Dermis blood vessel endothelial cell (primary cell): ENCODE results near the gene IRAK2. TPM values are rescaled to one million over a fixed set of nuclear protein-coding genes. Genes with fewer than 3 reads are reported as not detected.
"Not testable (repeated sequence)": the region's sequence is repeated elsewhere in the genome, so short reads cannot be mapped to it uniquely, and the experiment has no call there.

Experiments
- DNase-seq: peaks from one replicate; pipeline ENCODE4 v3.0.0; 2010
- total RNA-seq: library from RNA; depleted of rRNA; stranded (reverse); fragments of >200 nt; gene quantifications from 2 replicates; pipeline ENCODE4 v1.2.3, GENCODE V29; 2014

IRAK2 gene
- total RNA-seq, 1 donor from 2014 or later: 55.6 TPM

DNA sequence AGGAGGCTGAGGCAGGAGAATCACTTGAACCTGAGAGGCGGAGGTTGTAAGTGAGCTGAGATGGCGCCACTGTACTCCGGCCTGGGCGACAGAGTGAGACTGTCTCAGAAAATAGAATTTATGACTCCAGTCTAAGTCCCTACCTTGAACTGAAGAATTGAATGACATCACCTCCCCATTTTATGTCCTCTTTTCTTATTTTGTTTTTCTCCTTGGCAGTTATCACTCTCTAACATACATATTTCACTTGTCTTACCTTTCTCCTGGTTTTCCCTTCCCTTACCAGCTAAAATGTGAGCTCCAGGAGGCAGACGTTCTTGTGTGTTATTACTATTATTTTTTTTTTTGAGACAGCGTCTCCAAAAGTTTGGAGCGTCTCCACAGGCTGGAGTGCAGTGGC is 91.1 kb downstream of the IRAK2 start:
- no peak for DNase-seq

GRCh38 chr3:10259036-10259435 is 94.3 kb downstream of the IRAK2 start:
- no peak for DNase-seq

DNA sequence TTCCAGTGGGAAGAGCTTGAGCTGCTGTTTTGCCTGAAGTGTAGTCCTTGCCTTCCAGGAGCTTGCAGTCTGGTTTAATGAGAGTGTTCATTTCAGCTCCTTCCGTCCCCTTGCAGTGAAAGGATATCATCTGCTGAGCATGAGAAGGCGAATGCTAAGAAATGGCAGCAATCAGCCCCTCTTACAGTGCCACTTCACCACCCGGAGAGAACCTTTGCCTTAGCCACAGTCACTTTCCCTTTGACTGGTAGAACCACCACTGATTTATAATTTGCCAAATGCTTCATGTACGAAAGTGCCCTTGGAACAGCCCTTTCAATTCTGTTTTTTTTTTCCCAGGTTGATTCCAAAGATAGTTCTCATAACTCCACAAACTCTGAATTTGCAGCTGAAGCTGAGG is 95.1 kb downstream of the IRAK2 start:
- DNase-seq: no peak

DNA sequence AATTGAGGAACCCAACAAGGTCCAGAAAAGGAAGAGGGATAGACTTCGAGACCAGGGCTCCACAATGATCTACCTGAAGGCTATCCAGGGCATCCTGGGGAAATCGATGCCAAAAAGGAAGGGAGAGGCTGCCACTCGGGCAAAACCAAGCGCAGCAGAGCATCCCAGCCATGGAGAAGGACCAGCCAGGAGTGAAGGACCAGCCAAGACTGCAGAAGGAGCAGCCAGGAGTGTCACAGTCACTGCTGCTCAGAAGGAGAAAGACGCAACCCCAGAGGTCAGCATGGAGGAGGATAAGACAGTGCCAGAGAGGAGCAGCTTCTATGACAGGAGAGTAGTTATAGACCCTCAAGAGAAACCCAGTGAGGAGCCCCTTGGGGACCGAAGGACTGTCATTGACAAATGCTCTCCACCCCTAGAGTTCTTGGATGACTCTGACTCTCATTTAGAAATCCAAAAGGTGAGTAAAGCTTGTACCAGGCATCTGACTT is 95.5 kb downstream of the IRAK2 start:
- DNase-seq: no peak

DNA sequence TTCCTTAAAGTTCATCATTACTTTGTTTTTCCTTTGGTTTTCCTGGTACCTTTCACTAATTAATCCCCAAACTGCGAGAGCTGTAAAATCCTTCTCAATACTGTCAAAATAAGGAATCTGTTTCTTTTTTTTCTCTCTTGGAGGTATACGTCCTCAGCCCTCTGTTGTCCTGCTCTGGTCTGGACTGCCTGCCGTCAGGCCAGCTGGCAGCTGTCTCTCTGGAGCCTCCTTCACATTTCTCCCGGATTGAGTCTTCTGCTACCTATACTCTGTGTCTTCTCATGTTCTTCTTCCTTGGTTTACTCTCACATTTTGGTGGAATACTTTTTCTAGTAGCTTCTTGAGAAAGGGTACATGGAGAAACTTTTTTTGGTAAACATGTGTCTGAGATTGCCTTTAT is 97.3 kb downstream of the IRAK2 start:
- DNase-seq: no peak

DNA sequence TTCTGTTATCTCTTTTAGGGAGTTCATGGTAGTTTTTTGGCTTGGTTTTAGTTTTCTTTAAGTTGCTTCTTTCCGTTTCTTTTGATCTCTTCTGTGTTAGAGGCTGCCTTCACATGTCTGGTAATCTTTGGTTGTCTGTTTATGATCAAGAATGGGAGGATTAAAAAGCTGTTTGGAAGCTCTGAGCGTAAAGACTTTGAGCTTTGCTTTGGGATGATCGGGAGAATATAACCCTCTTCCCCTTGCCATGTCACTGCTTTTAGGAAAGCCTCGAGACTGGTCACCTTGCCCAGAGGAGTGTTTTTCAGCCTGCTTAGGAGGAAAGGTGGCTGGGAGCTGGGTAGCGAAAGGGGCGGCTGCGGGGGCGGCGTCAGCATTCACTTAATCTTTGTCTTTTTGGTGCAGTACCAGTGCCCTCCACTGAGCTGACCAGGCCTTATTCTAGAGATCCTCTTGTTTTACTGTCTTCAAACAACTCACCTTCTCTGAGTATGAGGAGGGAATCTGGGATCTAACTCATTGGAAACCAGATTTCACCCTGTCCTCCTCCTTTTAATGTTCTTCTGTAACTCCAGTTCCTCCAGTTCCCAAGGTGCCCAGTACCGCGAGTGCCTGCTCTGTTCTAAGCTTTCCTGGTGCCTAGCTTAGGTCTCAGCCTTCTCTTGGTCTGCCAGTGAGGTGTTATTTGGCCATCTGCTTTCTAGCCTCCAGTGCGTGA is 99.1 kb downstream of the IRAK2 start:
- DNase-seq: peak; percentile 55

DNA sequence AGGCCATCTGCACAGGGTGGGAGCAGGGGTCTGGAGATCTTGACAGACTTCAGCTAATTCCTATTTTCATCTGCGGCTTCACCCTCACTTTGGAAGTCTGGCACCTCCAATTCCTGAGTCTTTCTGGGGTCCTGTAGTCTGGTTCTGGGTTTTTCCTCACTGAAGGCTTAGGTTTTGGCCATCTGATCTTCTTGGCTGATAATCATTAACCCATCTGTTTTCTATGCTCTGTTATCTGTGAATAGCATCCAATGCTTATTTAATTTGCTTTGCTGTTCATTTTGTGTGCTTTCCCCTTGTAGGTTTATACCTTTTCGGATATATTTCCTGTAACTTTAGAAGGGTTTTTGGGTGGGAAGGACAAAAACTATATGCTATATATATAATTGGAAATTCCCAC is 101.1 kb downstream of the IRAK2 start:
- DNase-seq: no peak

- DNase-seq: not testable (repeated sequence)
These were observed 102.2 kb downstream of the IRAK2 start for GRCh38 chr3:10266936-10267335.

DNA sequence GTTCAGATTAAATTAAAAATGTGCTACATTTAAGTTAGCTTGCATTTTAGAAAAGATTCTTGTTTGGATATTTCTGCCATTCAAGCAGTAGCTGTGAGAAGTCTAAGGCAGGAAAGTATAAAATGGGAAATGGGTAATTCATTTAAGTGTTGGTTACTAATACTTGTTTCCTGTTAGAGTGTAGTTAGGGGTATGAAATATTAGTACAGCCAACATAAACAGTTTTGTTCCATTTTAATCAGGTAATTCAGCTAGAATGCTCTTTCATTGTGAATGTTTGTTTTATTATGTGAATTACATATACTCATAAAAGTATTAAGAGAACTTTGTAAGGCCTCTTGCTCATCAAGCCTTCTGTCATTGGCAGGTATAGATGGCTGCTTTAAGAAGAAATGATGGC is 103.4 kb downstream of the IRAK2 start:
- peak; percentile 58 for DNase-seq

DNA sequence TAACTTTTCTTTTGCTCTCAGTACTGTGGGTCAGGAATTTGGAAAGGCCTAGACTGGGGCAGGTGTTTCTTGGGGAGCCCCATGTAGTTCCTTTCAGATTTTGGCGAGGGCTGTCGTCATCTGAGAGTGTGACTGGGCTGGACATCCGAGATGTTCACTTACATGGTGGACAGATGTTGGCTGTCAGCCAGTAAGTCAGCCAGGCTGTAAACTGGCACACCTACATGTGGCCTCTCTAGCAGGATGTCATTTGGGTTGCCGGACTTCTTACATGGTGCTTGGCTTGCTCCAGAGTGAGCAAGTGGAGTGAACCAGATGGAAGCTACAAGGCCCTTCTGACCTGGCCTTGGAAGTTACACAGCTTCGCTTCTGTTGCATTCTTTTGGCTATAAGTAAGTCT is 104.2 kb downstream of the IRAK2 start:
- no peak for DNase-seq

- DNase-seq: no peak
These were observed 104.7 kb downstream of the IRAK2 start for GRCh38 chr3:10269443-10269842.

GRCh38 chr3:10272476-10272875 is 107.8 kb downstream of the IRAK2 start:
- not testable (repeated sequence) for DNase-seq

GRCh38 chr3:10272977-10273376 is 108.3 kb downstream of the IRAK2 start:
- no peak for DNase-seq

DNA sequence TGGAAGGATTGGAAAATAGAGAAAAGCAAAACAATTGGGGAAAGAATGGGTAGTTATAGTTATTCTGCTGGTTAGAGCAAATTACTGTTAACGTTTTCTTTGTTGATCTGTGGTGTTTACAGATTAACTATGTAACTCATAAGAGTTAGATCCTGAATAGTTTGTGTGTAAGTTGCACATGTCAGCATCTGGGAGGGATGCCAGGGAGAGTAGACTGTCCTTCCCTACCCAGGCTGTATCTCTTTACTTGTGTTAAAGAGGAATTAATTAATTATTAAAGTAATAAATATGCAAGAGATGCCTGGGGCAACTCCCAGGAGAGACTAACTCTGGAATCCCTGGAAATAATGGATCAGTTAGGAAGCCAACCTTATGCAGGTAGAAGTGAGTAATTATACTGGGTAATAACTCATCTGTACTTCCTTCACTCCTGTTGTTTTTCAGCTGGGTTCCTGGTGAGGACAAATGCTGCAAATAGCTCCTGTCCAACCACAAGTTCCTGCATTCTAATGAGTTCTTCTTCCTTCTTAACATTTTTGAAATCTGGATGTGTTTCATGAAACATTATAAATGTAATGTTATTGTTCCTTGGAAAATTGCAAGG is 109.1 kb downstream of the IRAK2 start:
- DNase-seq: no peak

DNA sequence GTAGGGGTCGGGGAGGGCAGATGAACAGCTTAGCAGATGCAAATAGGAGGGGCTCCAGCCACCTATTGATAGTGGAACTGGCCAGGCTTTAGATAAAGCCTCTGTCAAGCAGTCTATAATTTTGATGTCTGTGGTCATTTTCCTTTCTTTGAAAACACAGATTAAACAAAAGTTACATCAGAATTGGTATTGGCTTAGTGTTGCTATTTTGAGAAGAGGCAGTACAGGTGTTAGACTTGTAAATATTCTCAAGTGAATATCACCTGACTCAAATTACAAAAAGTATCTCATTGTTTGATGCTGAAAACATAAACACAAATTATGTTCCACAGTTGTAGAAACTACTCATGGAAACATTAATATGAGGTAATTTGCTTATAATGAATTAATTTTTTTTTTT is 109.9 kb downstream of the IRAK2 start:
- no peak for DNase-seq

- no peak for DNase-seq
These were observed 112.5 kb downstream of the IRAK2 start for GRCh38 chr3:10277115-10277625.

DNA sequence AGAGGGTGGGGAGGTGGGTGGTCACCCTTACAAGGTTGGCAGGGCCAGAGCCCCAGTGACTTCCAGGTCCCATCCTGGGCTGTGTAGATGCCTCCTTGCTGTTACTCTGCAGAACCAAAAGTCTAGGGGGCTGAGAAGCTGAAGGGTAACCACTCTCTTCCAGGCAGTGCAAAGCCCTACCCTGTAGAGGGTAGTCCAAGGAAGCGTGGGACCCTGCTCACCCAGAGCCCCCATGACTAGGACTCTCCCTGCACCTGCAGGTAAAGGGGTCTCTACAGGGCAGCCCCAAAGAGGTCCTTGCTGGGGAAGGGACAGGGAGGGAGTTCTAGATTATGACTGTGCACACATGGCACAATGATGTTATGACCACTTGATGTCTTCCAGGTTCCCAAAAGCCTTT is 113.8 kb downstream of the IRAK2 start:
- no peak for DNase-seq

DNA sequence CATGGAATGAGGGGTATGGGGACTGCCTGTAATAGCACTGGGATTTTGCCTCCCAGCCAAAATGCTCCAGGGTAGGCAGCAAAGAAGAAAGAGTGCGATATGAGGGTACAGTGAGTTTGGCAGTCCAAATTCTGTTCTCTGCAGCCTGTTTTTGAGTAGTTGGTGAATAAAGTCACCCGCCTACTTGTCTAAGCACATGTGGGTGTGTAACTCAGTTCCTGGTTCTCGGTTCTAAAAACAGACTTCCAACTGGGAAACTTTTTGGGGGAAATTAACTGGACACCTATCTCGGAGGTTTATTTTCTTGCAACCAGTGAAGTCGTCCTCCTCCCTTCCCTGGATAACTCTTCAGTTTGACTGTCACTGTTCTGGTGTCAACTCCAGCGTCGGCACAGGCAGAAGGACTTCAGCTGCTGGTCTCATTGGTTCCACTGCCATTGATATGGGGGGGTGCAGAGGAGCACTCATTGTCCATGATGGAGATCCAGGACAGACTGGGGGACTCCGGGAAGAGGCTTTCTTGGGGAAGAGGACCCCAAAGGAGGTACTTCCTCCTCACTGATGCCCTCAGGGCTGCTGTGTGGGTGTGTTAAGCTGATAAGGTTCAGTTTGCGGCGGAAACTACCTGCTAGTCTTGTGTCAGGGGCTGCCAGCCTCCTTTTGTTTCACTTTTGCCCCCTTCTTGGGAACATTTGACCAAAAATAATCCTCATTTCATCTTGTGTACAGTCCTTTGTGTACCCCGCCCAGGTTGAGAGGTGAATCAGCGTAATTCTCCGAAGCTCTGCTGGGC is 114.9 kb downstream of the IRAK2 start:
- no peak for DNase-seq

GRCh38 chr3:10280177-10280529 is 115.4 kb downstream of the IRAK2 start:
- DNase-seq: peak; percentile 28

DNA sequence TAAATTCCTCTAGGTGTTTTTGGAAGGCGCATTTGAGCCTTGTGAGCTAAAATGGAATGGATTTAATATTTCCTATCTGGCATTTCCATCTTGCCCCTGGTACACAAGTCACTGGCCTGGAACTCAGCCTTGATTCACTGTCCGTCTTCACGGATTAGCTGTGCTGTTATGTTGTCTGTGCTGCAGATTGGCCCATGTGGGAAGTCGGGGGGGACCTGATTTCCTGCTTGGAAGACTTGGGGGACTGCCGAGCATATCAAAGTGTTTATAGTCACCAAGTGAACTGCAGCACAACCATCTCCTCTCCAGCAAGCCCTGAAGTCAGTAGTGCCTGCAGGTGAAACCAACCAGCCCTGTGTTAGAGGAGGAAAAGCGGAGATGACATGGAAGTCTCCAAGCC is 115.9 kb downstream of the IRAK2 start:
- DNase-seq: no peak

DNA sequence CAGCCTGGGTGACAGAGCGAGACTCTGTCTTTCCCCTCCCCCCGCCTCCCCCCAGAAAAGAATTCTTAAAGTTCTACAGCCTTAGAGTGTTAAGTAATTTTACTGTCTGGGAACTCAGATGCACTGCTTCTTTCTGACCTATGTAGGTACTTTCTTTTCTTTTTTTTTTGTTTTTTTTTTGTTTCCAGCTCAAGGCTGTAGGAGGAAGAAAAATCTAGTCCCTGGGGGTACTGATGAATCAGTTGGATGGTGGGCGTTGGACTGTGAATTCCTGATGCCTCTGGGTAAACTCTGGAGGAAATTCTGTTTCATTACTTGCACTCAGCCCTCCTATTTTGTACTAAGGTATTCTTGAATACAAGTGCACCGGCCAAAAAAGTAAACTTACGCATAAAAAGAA is 117.2 kb downstream of the IRAK2 start:
- DNase-seq: no peak

- DNase-seq: no peak
These were observed 118.9 kb downstream of the IRAK2 start for GRCh38 chr3:10283638-10284037.

GRCh38 chr3:10284496-10284895 is 119.8 kb downstream of the IRAK2 start:
- no peak for DNase-seq
